ENCODE data around the gene GNAT3.

Gene GNAT3

DNA sequence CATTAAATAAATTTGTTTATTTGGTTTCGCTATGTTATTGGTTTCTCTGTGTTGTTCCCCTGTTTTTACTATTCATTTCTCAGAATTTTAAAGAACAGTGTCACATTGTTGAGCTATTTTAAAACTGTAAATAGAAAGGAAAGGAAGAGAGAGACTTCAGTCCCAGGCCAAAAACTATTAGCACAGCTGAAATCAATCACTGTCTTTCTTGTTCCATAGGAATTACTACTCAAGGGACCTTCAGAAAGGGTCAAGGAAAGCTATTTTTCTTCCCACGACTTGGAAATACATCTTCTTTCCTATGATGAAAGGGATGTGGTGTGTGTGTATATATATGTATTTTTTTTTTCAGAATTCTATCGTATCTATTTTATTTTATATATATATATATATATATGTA lies 29.0 kb upstream of the GNAT3 start:
- H3K4me3 ChIP-seq (replicated peaks; ENCODE audit: low read depth, low read length), result no peak overlapping the region
- TF ChIP-seq, protein P1, sequence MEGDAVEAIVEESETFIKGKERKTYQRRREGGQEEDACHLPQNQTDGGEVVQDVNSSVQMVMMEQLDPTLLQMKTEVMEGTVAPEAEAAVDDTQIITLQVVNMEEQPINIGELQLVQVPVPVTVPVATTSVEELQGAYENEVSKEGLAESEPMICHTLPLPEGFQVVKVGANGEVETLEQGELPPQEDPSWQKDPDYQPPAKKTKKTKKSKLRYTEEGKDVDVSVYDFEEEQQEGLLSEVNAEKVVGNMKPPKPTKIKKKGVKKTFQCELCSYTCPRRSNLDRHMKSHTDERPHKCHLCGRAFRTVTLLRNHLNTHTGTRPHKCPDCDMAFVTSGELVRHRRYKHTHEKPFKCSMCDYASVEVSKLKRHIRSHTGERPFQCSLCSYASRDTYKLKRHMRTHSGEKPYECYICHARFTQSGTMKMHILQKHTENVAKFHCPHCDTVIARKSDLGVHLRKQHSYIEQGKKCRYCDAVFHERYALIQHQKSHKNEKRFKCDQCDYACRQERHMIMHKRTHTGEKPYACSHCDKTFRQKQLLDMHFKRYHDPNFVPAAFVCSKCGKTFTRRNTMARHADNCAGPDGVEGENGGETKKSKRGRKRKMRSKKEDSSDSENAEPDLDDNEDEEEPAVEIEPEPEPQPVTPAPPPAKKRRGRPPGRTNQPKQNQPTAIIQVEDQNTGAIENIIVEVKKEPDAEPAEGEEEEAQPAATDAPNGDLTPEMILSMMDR (IDR thresholded peaks at IDR 0.05; ENCODE audit: low read length, missing control alignments), result no peak
- peak; percentile 7 for DNase-seq (ENCODE audit: low read depth)

DNA sequence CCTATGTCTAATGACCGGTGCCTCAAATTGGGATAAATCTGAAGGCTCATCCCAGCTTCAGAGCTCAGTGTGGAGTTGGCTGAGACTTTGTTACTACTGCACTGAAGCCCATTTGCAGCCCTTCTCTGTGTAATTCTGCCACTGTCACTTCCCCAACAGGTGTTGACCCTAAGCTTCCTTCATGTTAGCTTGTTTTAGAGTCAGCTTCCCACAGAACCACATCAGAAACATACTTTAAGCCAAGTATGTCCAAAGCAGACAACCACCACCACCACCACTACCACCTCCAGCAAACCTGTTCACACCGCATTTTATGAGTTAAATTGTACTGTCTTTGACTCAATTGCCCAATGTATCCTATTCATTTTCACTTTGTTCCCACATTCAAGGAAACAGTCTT lies 25.2 kb upstream of the GNAT3 start:
- H3K4me3 ChIP-seq (replicated peaks; ENCODE audit: low read depth, low read length), result no peak overlapping the region
- DNase-seq (ENCODE audit: low read depth), result no peak
- TF ChIP-seq, protein P1 (IDR thresholded peaks at IDR 0.05; ENCODE audit: low read length, missing control alignments), result no peak

DNA sequence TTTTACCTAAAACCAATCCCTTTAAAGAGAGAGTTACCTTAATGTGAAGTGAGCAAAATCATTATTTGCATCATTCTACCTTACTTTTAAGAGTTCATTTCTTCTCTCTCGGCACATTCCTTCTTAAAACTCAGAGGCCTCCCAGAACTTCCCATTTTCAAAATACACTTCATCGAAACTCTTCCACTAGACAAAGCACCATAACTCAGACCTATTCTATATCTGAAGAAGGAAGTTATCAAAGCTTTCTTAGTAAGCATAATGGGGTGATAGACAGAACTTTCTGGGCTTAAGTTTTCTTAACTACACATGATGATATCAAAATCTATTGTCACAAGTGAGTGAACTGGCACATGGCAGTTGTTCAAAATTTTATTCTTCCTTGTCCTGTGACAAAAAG lies 24.6 kb upstream of the GNAT3 start:
- DNase-seq (ENCODE audit: low read depth), result no peak
- H3K4me3 ChIP-seq (replicated peaks; ENCODE audit: low read depth, low read length), result no peak overlapping the region
- TF ChIP-seq, protein P1 (IDR thresholded peaks at IDR 0.05; ENCODE audit: low read length, missing control alignments), result no peak

DNA sequence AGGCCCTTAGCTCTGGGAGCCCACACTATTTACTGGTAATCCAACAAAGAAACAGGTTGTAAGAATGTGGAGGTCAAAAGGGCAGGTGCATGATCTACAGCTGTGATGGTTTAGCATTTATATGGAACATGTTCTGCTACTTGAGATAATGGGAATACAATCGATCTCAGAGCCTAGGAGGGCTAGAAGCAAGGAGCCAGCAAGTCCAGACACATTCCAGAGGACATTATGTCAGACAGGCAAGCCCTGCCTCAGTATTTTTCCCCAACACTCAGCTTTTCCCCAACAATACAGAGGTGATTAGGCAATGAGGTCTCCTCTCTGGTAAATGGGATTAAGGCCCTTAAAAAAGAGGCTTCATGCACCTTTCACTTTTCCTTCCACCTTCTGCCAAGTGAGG lies 21.4 kb upstream of the GNAT3 start:
- no peak overlapping the region for H3K4me3 ChIP-seq (replicated peaks; ENCODE audit: low read depth, low read length)
- TF ChIP-seq, protein P1 (IDR thresholded peaks at IDR 0.05; ENCODE audit: low read length, missing control alignments), result no peak
- no peak for DNase-seq (ENCODE audit: low read depth)

DNA sequence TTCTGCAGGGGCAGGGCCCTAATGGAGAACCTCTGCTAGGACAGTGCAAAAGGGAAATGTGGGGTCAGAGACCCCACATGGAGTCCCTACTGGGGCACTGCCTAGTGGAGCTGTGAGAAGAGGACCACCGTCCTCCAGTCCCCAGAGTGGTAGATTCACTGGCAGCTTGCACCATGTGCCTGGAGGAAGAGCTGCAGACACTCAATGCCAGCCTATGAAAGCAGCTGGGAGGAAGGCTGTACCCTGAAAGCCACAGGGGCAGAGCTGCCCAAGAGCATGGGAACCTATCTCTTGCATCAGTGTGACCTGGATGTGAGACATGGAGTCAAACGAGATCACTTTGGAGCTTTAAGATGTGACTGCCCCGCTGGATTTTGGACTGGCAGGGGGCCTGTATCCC lies 20.3 kb upstream of the GNAT3 start:
- no peak for DNase-seq (ENCODE audit: low read depth)
- TF ChIP-seq, protein P1 (IDR thresholded peaks at IDR 0.05; ENCODE audit: low read length, missing control alignments), result no peak
- no peak overlapping the region for H3K4me3 ChIP-seq (replicated peaks; ENCODE audit: low read depth, low read length)

DNA sequence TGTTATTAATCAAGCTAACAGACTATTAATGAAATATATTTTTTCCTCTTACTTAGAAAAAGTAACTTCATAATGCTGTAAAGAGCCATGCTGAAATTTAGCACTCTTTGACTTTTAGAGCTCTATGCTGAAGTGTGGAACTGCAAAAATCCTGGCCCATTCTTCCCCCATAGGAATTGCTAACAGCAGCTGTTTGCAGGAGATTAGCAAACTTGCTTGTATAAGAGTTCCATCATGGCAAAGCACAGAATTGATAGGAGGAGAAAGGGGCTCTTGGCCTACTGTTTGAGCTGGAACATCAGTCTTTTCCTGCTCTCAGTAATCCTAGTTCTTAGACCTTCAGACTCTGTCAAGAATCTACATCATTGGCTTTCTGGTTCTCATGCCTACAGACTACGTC lies 18.3 kb upstream of the GNAT3 start:
- TF ChIP-seq, protein P1 (IDR thresholded peaks at IDR 0.05; ENCODE audit: low read length, missing control alignments), result no peak
- H3K4me3 ChIP-seq (replicated peaks; ENCODE audit: low read depth, low read length), result no peak overlapping the region
- DNase-seq (ENCODE audit: low read depth), result no peak

DNA sequence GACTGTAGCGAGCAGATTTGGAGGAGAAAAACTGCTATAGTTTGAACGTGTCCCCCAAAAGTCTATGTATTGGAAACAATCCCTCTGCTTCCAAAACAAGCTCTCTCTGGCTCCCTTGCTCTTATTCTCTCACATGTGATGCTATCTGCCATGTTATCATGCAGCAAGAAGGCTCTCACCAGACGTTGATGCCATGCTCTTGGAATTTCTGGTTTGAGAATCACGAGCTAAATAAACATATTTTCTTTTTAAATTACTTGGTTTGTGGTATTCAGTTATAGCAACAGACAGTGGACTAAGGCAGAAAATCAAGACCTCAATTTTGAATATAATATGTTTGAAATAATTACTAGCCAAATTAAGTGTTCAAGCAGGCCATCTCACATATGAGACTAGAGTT lies 17.5 kb upstream of the GNAT3 start:
- TF ChIP-seq, protein P1 (IDR thresholded peaks at IDR 0.05; ENCODE audit: low read length, missing control alignments), result no peak
- H3K4me3 ChIP-seq (replicated peaks; ENCODE audit: low read depth, low read length), result no peak overlapping the region
- no peak for DNase-seq (ENCODE audit: low read depth)
